MCF 10A (cell line): ENCODE results near the gene XAF1. TPM values are rescaled to one million over a fixed set of nuclear protein-coding genes. Genes with fewer than 3 reads are reported as not detected.
"Not testable (repeated sequence)": the region's sequence is repeated elsewhere in the genome, so short reads cannot be mapped to it uniquely, and the experiment has no call there.

ENCODE experiments used
- BruUV-seq: library from RNA; stranded (reverse); fragments of 400-500 nt; replicated peaks from 2 replicates; lab custom pipeline; 2021; lab: Mats Ljungman, UMichigan
- CTCF ChIA-PET: fragments of 300-600 bp; sonication (Branson Sonifier 250); formaldehyde crosslinking; extraction: SDS; loops from one replicate; lab custom pipeline; 2021; ENCODE audit warnings: antibody characterized with exemption, inconsistent platforms; lab: Yijun Ruan, JAX
- POLR2A ChIA-PET: fragments of 300-600, 350-650 bp; sonication (Branson Sonifier 250); formaldehyde crosslinking; extraction: SDS; loops from one replicate; lab custom pipeline; 2020; ENCODE audit warnings: antibody characterized with exemption, inconsistent platforms; lab: Yijun Ruan, JAX
- DNase-seq: peaks from one replicate; pipeline ENCODE4 v3.0.0-alpha.2; 2018; ENCODE audit not compliant: unreplicated experiment
- H3K27ac Mint-ChIP-seq: one replicate; pipeline ENCODE4 v1.8.0; 2022; ENCODE audit warnings: mild to moderate bottlenecking, low read depth, mixed read lengths; ENCODE audit not compliant: unreplicated experiment
- H3K27me3 Mint-ChIP-seq: one replicate; pipeline ENCODE4 v1.8.0; 2022; ENCODE audit warnings: mixed read lengths; ENCODE audit not compliant: insufficient read depth, unreplicated experiment
- H3K36me3 Mint-ChIP-seq: one replicate; pipeline ENCODE4 v1.8.0; 2022; ENCODE audit warnings: mild to moderate bottlenecking, moderate library complexity, mixed read lengths; ENCODE audit not compliant: insufficient read depth, unreplicated experiment
- H3K4me1 Mint-ChIP-seq: one replicate; pipeline ENCODE4 v1.8.0; 2022; ENCODE audit warnings: mixed read lengths; ENCODE audit not compliant: insufficient read depth, unreplicated experiment
- H3K4me3 Mint-ChIP-seq: one replicate; pipeline ENCODE4 v1.8.0; 2022; ENCODE audit warnings: mild to moderate bottlenecking, moderate library complexity, mixed read lengths; ENCODE audit not compliant: unreplicated experiment
- H3K9me3 Mint-ChIP-seq: one replicate; pipeline ENCODE4 v1.8.0; 2022; ENCODE audit warnings: mixed read lengths; ENCODE audit not compliant: unreplicated experiment
- CTCF ChIP-seq: fragments of 200-600 bp; IDR thresholded peaks from one replicate; pipeline ENCODE4 v1.8.0; 2022; ENCODE audit warnings: antibody characterized with exemption, mild to moderate bottlenecking; ENCODE audit not compliant: unreplicated experiment
- intact Hi-C: fragments of 100-400 bp; cut with micrococcal nuclease; formaldehyde crosslinking; loops from 2 replicates; pipeline ENCODE4 v1.14.1; 2022
- total RNA-seq: library from RNA; stranded (reverse); gene quantifications from 2 replicates; pipeline ENCODE4 v1.2.3, GENCODE V29; 2022

Gene XAF1
- total RNA-seq, 1 experiment from 2014 or later = not detected

- peaks cover 10% of the 10 kb centered on the region for H3K27me3 Mint-ChIP-seq
- CTCF ChIA-PET = interaction anchor here (0.6 to 0.7 kb wide), 2 partner anchors 22 to 307 kb away, joined by 3 read pairs; no protein-coding TSS in a partner anchor
- intact Hi-C loops = no loop called here
- no peaks in the 10 kb centered on the region for H3K36me3 Mint-ChIP-seq
- H3K9me3 Mint-ChIP-seq = peaks cover 7% of the 10 kb centered on the region
- TF ChIP-seq CTCF = no peak
- H3K4me3 Mint-ChIP-seq = no peak overlapping the region
- H3K4me1 Mint-ChIP-seq = peaks cover 5% of the 10 kb centered on the region
- no peak for DNase-seq
- BruUV-seq = no TSS peak
- no peak overlapping the region for H3K27ac Mint-ChIP-seq
- POLR2A ChIA-PET = interaction anchor here (0.6 kb wide), 1 partner anchor 76 kb away, joined by 4 read pairs; the partner anchor contains the start of genes KIAA0753 and TXNDC17
Observed at GRCh38 chr17:6716736-6717135, 39.1 kb upstream of the XAF1 start.

- intact Hi-C loops = no loop called here
- Mint-ChIP-seq H3K27ac (no peak overlapping the region), H3K27me3 (peaks cover 30% of the 10 kb centered on the region), H3K4me3 (no peak overlapping the region), H3K4me1 (no peaks in the 10 kb centered on the region), H3K9me3 (peaks cover 12% of the 10 kb centered on the region), H3K36me3 (no peaks in the 10 kb centered on the region)
- ChIA-PET POLR2A (no interaction called here), CTCF (no interaction called here)
- no peak for DNase-seq
- no TSS peak for BruUV-seq
- TF ChIP-seq CTCF = no peak
Observed at GRCh38 chr17:6721744-6722143, 34.1 kb upstream of the XAF1 start.

GRCh38 chr17:6724009-6724408 is 31.8 kb upstream of the XAF1 start:
- no TSS peak for BruUV-seq
- H3K27ac Mint-ChIP-seq = no peak overlapping the region
- ChIA-PET POLR2A (no interaction called here), CTCF (interaction anchor here (0.6 kb wide), 1 partner anchor 1205 kb away, joined by 3 read pairs; no protein-coding TSS in a partner anchor)
- no peaks in the 10 kb centered on the region for H3K4me1 Mint-ChIP-seq
- intact Hi-C loops = no loop called here
- no peak for DNase-seq
- TF ChIP-seq CTCF = no peak
- H3K27me3 Mint-ChIP-seq = peaks cover 35% of the 10 kb centered on the region
- H3K9me3 Mint-ChIP-seq = peaks cover 13% of the 10 kb centered on the region
- no peak overlapping the region for H3K4me3 Mint-ChIP-seq
- no peaks in the 10 kb centered on the region for H3K36me3 Mint-ChIP-seq

- no peak for TF ChIP-seq CTCF
- Mint-ChIP-seq H3K27me3 (peaks cover 15% of the 10 kb centered on the region), H3K4me3 (no peak overlapping the region), H3K9me3 (peaks cover 13% of the 10 kb centered on the region), H3K4me1 (no peaks in the 10 kb centered on the region), H3K36me3 (no peaks in the 10 kb centered on the region), H3K27ac (no peak overlapping the region)
- intact Hi-C loops = no loop called here
- ChIA-PET POLR2A (interaction anchor here (1.0 kb wide), 1 partner anchor 60 kb away, joined by 3 read pairs; no protein-coding TSS in a partner anchor), CTCF (no interaction called here)
- DNase-seq = no peak
- no TSS peak for BruUV-seq
Observed at GRCh38 chr17:6729531-6729930, 26.3 kb upstream of the XAF1 start.

GRCh38 chr17:6746665-6747064 is 9.2 kb upstream of the XAF1 start:
- H3K4me3 Mint-ChIP-seq, H3K4me1 Mint-ChIP-seq, H3K27ac Mint-ChIP-seq, intact Hi-C loops, H3K36me3 Mint-ChIP-seq, BruUV-seq, DNase-seq, CTCF ChIA-PET, H3K27me3 Mint-ChIP-seq: not testable (repeated sequence)
- POLR2A ChIA-PET = interaction anchor here (1.2 kb wide), 1 partner anchor 118 kb away, joined by 3 read pairs; no protein-coding TSS in a partner anchor
- peaks cover 11% of the 10 kb centered on the region for H3K9me3 Mint-ChIP-seq
